ENCODE results near the gene UFSP1.

Gene UFSP1

DNA sequence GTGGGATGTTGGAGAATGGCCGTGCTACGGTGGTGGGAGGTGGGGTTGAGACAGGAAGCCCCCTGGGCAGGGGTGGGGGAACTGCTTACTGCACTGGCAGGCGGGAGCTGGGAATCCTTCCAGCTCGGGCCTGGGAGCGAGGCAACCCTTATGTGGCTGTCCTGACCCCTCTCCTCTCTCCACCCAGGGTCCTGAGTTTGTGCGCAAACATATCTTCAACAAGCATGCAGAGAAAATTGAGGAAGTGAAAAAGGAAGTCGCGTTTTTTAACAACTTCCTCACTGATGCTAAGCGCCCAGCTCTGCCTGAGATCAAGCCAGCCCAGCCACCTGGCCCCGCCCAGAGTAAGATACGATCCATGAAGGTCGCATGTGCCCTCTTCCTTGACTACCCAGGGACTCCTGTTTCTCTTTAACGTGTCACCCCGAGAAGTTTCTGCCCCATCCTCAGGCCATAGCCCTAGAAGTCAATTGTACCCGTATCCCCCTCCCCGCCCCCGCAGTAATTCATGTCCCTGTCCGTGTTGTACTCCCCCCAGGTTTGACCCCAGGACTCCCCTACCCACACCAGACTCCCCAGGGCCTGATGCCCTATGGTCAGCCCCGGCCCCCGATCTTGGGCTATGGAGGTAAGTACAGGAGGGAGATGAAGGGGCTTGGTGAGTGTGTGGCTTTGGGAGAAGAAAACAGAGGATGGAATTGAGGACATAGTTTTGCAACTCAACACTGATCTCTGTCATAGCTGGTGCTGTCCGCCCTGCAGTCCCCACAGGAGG is 1.8 kb downstream of the UFSP1 start:
- no peak overlapping the region for H4K91ac ChIP-seq (ENCODE audit: low read depth, low read length, poor library complexity)
- H3K4me3 ChIP-seq (ENCODE audit: low read length in 2 of 2), result no peak overlapping the region
- no peak overlapping the region for H4K8ac ChIP-seq (ENCODE audit: low read depth, low read length)
- no peaks in the 10 kb centered on the region for H3K9me3 ChIP-seq (replicated peaks in 1 of 2; ENCODE audit: control insufficient read depth in 2 of 2, insufficient read depth in 1 of 2, low read depth in 1 of 2, low read length in 2 of 2)
- no peak overlapping the region for H3K18ac ChIP-seq (ENCODE audit: low read length)
- H3K27ac ChIP-seq (replicated peaks; ENCODE audit: low read length), result peak overlapping the region; percentile 4
- no peak for DNase-seq (ENCODE audit: low spot score)
- no peaks in the 10 kb centered on the region for H3K27me3 ChIP-seq (ENCODE audit: control insufficient read depth in 3 of 3, insufficient read depth in 3 of 3, low read depth in 1 of 3, low read length in 3 of 3)
- peaks cover 55 to 63% of the 10 kb centered on the region in 2 donors for H3K36me3 ChIP-seq (replicated peaks in 1 of 2; ENCODE audit: control insufficient read depth in 2 of 2, insufficient read depth in 2 of 2, low read length in 2 of 2)
- peak overlapping the region; percentile 13 for H3K4me2 ChIP-seq (ENCODE audit: insufficient read depth, low read length, poor library complexity, severe bottlenecking)
- no peak overlapping the region for H2AFZ ChIP-seq (ENCODE audit: low read length)
- no peak overlapping the region for H2BK5ac ChIP-seq (ENCODE audit: low read length)
- H3K4me1 ChIP-seq (ENCODE audit: control insufficient read depth in 2 of 2, insufficient read depth in 1 of 2, low read depth in 1 of 2, low read length in 2 of 2), result peaks cover 16 to 19% of the 10 kb centered on the region in 2 donors
- no peak overlapping the region for H3K14ac ChIP-seq (ENCODE audit: low read length)
- peak overlapping the region; percentile 8 for H3K23ac ChIP-seq (ENCODE audit: low read depth, low read length, poor library complexity)
- H2BK120ac ChIP-seq (ENCODE audit: low read depth, low read length), result no peak overlapping the region
- H3K79me1 ChIP-seq (ENCODE audit: low read depth, low read length), result peaks cover 8% of the 10 kb centered on the region
- no peak overlapping the region for H2AK5ac ChIP-seq (ENCODE audit: low read depth, low read length)
- H2BK12ac ChIP-seq (ENCODE audit: low read length), result no peak overlapping the region
- no peak overlapping the region for H3K9ac ChIP-seq (ENCODE audit: low read depth, low read length, poor library complexity)
- H3K4ac ChIP-seq (ENCODE audit: low read length), result no peak overlapping the region
- no peak overlapping the region for H2BK15ac ChIP-seq (ENCODE audit: low read length)
- no CpG with 5 or more reads among the region's 21 CpGs for WGBS, 2 donors (ENCODE audit: extremely low coverage in 2 of 2, insufficient read length in 2 of 2, insufficient replicate concordance in 1 of 2)

DNA sequence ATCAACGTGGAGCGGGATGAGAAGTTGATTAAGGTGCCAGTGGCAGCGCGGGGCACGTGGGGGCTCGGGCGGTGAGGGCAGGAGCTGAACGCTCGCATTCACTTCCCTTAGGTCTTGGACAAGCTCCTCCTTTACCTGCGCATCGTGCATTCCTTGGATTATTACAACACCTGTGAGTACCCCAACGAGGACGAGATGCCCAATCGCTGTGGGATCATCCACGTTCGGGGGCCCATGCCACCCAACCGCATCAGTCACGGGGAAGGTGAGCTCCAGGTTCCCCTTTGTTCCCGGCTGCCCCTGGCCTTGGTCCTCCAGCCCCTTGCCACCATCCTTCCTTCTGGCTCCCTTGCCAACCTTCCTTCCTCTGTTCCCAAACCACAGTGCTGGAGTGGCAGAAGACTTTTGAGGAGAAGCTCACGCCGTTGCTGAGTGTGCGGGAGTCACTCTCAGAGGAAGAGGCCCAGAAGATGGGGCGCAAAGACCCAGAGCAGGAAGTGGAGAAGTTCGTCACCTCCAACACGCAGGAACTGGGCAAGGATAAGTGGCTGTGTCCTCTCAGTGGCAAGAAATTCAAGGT is 2.5 kb downstream of the UFSP1 start:
- no peak for DNase-seq (ENCODE audit: low spot score)
- H4K8ac ChIP-seq (ENCODE audit: low read depth, low read length), result no peak overlapping the region
- no peak overlapping the region for H3K4me2 ChIP-seq (ENCODE audit: insufficient read depth, low read length, poor library complexity, severe bottlenecking)
- no peak overlapping the region for H3K14ac ChIP-seq (ENCODE audit: low read length)
- H3K23ac ChIP-seq (ENCODE audit: low read depth, low read length, poor library complexity), result peak overlapping the region; percentile 53
- no peaks in the 10 kb centered on the region for H3K27me3 ChIP-seq (ENCODE audit: control insufficient read depth in 3 of 3, insufficient read depth in 3 of 3, low read depth in 1 of 3, low read length in 3 of 3)
- no peak overlapping the region for H2BK15ac ChIP-seq (ENCODE audit: low read length)
- H3K79me1 ChIP-seq (ENCODE audit: low read depth, low read length), result peaks cover 11% of the 10 kb centered on the region
- H3K36me3 ChIP-seq (replicated peaks in 1 of 2; ENCODE audit: control insufficient read depth in 2 of 2, insufficient read depth in 2 of 2, low read length in 2 of 2), result peaks cover 59 to 70% of the 10 kb centered on the region in 2 donors
- no peak overlapping the region for H3K27ac ChIP-seq (replicated peaks; ENCODE audit: low read length)
- H2BK5ac ChIP-seq (ENCODE audit: low read length), result no peak overlapping the region
- H4K91ac ChIP-seq (ENCODE audit: low read depth, low read length, poor library complexity), result no peak overlapping the region
- peak overlapping the region; percentile 30 for H2BK12ac ChIP-seq (ENCODE audit: low read length)
- no peaks in the 10 kb centered on the region for H3K9me3 ChIP-seq (replicated peaks in 1 of 2; ENCODE audit: control insufficient read depth in 2 of 2, insufficient read depth in 1 of 2, low read depth in 1 of 2, low read length in 2 of 2)
- no peak overlapping the region for H3K4me3 ChIP-seq (ENCODE audit: low read length in 2 of 2)
- H2BK120ac ChIP-seq (ENCODE audit: low read depth, low read length), result no peak overlapping the region
- H3K4ac ChIP-seq (ENCODE audit: low read length), result no peak overlapping the region
- no peak overlapping the region for H3K18ac ChIP-seq (ENCODE audit: low read length)
- WGBS, 2 donors (ENCODE audit: extremely low coverage in 2 of 2, insufficient read length in 2 of 2, insufficient replicate concordance in 1 of 2), result no CpG with 5 or more reads among the region's 25 CpGs
- H2AK5ac ChIP-seq (ENCODE audit: low read depth, low read length), result no peak overlapping the region
- no peak overlapping the region for H2AFZ ChIP-seq (ENCODE audit: low read length)
- peaks cover 15 to 16% of the 10 kb centered on the region in 2 donors for H3K4me1 ChIP-seq (ENCODE audit: control insufficient read depth in 2 of 2, insufficient read depth in 1 of 2, low read depth in 1 of 2, low read length in 2 of 2)
- H3K9ac ChIP-seq (ENCODE audit: low read depth, low read length, poor library complexity), result no peak overlapping the region

DNA sequence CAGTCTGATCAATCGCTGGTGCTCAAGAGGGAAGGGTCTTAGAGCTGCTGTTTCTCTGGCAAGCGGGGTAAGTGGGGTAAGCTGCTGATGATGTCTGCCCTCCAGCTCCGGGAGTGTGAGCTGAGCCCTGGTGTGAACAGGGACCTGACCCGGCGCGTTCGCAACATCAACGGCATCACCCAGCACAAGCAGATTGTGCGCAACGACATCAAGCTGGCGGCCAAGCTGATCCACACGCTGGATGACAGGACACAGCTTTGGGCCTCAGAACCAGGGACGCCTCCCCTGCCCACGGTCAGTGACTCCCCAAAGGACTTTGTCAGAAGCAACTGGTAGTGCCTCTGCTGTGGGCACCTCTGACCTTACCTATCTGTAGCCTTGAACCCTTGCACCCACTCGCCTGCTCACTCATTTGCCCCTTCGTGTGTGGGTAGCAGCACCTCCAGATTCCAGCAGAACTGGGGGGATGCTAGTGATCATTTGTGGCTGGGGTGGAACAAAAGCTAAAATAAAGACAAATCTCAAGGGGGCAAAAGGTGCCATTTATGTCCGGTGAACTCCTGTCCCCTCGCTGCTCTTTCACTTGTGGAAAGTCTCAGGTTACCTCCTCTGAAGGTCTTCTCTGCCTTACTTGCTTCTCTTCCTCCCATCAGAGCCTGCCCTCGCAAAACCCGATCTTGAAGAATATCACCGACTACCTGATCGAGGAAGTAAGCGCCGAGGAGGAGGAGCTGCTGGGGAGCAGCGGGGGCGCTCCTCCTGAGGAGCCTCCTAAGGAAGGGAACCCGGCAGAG is 3.2 kb downstream of the UFSP1 start:
- DNase-seq (ENCODE audit: low spot score), result no peak
- H3K27ac ChIP-seq (replicated peaks; ENCODE audit: low read length), result no peak overlapping the region
- H3K27me3 ChIP-seq (ENCODE audit: control insufficient read depth in 3 of 3, insufficient read depth in 3 of 3, low read depth in 1 of 3, low read length in 3 of 3), result no peaks in the 10 kb centered on the region
- WGBS, 2 donors (ENCODE audit: extremely low coverage in 2 of 2, insufficient read length in 2 of 2, insufficient replicate concordance in 1 of 2), result no CpG with 5 or more reads among the region's 27 CpGs
- no peak overlapping the region for H2BK15ac ChIP-seq (ENCODE audit: low read length)
- H2BK120ac ChIP-seq (ENCODE audit: low read depth, low read length), result no peak overlapping the region
- peaks cover 10 to 16% of the 10 kb centered on the region in 2 donors for H3K4me1 ChIP-seq (ENCODE audit: control insufficient read depth in 2 of 2, insufficient read depth in 1 of 2, low read depth in 1 of 2, low read length in 2 of 2)
- H3K4ac ChIP-seq (ENCODE audit: low read length), result no peak overlapping the region
- no peak overlapping the region for H3K18ac ChIP-seq (ENCODE audit: low read length)
- peak overlapping the region; percentile 53 for H3K23ac ChIP-seq (ENCODE audit: low read depth, low read length, poor library complexity)
- peaks cover 66 to 77% of the 10 kb centered on the region in 2 donors for H3K36me3 ChIP-seq (replicated peaks in 1 of 2; ENCODE audit: control insufficient read depth in 2 of 2, insufficient read depth in 2 of 2, low read length in 2 of 2)
- no peak overlapping the region for H2AFZ ChIP-seq (ENCODE audit: low read length)
- no peak overlapping the region for H4K8ac ChIP-seq (ENCODE audit: low read depth, low read length)
- no peak overlapping the region for H2BK5ac ChIP-seq (ENCODE audit: low read length)
- H3K14ac ChIP-seq (ENCODE audit: low read length), result no peak overlapping the region
- no peak overlapping the region for H4K91ac ChIP-seq (ENCODE audit: low read depth, low read length, poor library complexity)
- H3K79me1 ChIP-seq (ENCODE audit: low read depth, low read length), result peaks cover 17% of the 10 kb centered on the region
- no peak overlapping the region for H3K4me2 ChIP-seq (ENCODE audit: insufficient read depth, low read length, poor library complexity, severe bottlenecking)
- no peak overlapping the region for H3K4me3 ChIP-seq (ENCODE audit: low read length in 2 of 2)
- H2BK12ac ChIP-seq (ENCODE audit: low read length), result no peak overlapping the region
- no peaks in the 10 kb centered on the region for H3K9me3 ChIP-seq (replicated peaks in 1 of 2; ENCODE audit: control insufficient read depth in 2 of 2, insufficient read depth in 1 of 2, low read depth in 1 of 2, low read length in 2 of 2)
- peak overlapping the region; percentile 36 for H3K9ac ChIP-seq (ENCODE audit: low read depth, low read length, poor library complexity)
- no peak overlapping the region for H2AK5ac ChIP-seq (ENCODE audit: low read depth, low read length)

Measured in neuronal stem cell (in vitro differentiated cells).